Skin of body (tissue), 3 donors: ENCODE results near the gene NBEAL1. TPM values are rescaled to one million over a fixed set of nuclear protein-coding genes. Genes with fewer than 3 reads are reported as not detected.
A peak's percentile ranks its signal among the peaks of the same experiment; 100 is the strongest.
"Not testable (repeated sequence)": the region's sequence is repeated elsewhere in the genome, so short reads cannot be mapped to it uniquely, and the experiment has no call there.

Experiments
- DNase-seq: peaks from one replicate; lab custom pipeline; 2025; lab: John Stamatoyannopoulos, UW
- small RNA-seq: library from RNA; depleted of rRNA; stranded (forward); fragments of <200 nt; gene quantifications from one replicate; pipeline ENCODE3, GENCODE V24; 2014; ENCODE audit warnings: low replicate concordance
- total RNA-seq: library from RNA; depleted of rRNA; stranded (reverse); fragments of >200 nt; gene quantifications from one replicate; pipeline ENCODE4 v1.2.3, GENCODE V29; 2014

Gene NBEAL1
- total RNA-seq, 1 donor from 2014 or later = 38.8 TPM

- no peak for DNase-seq
Measured at GRCh38 chr2:203225423-203226039, 210.9 kb downstream of the NBEAL1 start.

GRCh38 chr2:203229674-203230073 lies 215.0 kb downstream of the NBEAL1 start:
- not testable (repeated sequence) for DNase-seq

- no peak for DNase-seq
Measured at GRCh38 chr2:203237346-203238238, 222.9 kb downstream of the NBEAL1 start.

DNA sequence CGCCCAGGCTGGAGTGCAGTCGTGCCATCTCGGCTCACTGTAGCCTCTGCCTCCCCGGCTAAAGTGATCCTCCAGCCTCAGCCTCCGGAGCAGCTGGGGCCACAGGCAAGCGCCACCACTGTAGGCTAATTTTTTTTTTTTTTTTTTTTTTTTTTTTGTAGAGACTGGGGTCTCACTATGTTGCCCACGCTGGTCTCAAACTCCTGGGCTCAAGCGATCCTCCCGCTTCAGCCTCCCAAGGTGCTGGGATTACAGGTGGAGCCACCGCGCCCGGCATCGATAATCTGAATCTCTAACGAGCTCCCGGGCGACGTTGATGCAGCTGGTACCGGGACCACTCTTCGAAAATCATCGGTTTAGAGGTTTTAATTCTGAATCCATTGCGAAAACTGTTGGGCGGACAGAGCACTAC lies 223.6 kb downstream of the NBEAL1 start:
- no peak for DNase-seq

DNA sequence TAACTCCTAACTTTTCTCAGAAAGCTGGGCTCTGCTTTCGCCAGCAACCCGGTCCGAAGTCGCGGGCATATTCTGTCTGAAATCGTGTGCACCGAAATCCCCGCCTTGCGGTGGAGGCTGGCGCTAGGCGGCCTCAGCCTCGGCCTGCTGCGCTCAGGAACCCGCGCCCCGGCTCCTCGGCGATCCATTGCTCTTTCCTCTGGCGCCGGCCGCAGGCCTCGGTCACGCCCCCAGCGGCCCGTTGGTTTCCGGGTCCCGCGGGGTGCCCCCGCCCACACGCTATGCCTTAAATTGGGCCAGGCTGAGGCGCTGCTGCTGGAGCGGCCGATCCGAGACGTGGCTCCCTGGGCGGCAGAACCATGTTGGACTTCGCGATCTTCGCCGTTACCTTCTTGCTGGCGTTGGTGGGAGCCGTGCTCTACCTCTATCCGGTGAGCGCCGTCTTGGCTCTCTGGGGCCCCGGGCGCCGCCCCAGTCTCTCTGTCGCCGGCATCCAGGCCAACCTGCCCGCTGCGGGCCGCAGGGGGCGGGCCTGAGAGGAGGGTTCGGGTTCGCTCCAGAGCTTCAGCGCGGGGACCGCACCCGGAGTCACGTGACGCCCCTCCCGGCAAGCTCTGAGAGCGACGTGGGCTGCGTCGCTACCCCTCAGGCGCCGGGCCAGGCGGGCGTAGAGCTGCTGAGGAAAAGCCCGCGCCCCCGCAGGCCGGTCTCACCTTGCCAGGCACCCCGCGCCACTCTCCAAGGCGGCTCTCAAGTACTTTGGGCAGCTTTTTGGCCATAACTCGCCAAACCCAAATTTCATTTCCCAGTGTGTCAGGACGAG lies 224.2 kb downstream of the NBEAL1 start, which contains the start of gene CYP20A1:
CYP20A1 (plus strand) TSS at position 315 of the 823 bp plus-strand sequence; CDS start at position 360, 45 bp downstream.
- DNase-seq = peak; percentile 98

GRCh38 chr2:203240491-203240890 lies 225.8 kb downstream of the NBEAL1 start:
- no peak for DNase-seq

DNA sequence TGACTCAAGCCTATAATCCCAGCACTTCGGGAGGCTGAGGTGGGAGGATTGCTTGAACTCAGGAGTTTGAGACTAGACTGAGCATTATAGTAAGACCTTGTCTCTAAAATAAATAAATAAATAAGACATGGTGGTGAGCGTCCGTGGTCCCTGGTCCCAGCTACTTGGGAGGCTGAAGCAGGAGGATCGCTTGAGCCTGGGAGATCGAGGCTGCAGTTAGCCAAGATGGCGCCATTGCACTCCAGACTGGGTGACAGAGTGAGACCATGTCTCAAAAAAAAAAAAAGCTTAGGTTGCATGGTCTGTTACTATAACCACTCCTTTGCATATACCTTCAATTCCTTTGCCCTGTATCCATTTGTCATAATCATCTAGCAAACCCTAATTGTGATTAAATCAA lies 227.8 kb downstream of the NBEAL1 start:
- DNase-seq = no peak

- DNase-seq = no peak
Measured at GRCh38 chr2:203246646-203247045, 232.0 kb downstream of the NBEAL1 start.

DNA sequence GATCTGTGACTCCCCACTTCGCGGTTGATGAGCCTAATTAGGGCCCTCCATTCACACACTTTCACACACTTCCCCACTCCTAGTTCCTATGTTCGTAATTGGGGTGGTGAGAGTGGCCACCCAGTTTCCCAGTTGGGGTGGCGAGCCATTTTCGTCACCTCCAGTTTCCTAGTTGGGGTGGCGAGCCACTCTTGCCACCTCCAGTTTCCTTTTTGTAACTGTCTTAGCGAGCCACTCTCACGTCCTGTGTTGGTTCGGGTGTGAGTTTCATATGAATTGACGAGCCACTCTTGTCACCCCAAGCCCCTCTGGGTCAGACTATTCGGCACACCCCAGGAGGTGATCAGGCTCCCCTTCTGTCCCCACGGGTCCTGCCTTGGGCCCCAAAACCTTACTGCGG lies 238.1 kb downstream of the NBEAL1 start:
- DNase-seq = no peak

GRCh38 chr2:203253422-203254095 lies 238.9 kb downstream of the NBEAL1 start:
- DNase-seq = not testable (repeated sequence)

DNA sequence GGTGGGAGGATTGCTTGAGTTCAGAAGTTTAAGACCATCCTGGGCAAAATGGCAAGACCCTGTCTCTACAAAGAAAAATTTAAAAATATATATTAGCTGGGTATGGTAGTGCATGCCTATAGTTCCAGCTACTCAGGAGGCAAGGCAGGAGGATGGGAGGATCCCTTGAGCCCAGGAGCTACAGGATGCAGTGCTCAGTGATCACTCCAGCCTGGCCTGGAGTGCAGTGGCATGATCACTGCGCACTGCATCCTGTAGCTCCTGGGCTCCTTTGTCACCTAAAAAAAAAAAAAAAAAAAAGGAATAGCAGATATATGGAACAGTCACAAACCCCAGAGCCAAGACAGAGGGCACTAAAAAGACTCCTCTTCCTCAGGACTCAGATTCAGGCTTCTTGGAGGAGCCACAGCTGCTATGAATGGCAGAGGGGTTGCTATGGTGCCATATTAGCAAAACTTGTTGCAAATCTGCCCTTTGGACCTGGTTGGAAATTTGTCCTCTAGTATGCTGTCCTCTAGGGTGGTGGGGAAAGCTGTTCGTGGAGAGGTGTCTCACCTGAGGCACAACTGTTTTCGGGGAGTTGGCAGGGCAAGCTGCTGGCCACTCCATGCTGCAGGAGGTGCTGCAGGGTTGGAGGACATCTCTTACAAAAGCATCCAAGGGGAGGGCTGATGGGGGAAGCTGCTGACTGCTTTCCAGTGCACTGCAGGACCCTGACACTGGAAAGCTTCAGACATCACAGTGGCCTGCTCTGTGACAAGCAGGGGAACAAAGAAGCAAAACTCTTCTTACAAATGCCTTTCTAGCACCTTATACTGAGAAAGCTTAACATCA lies 246.9 kb downstream of the NBEAL1 start:
- DNase-seq = no peak

Small RNA genes lying within 50 kb of the gene (small RNA-seq; reads per million reads assigned to genes)
- gene AC010900.2 = not detected
- not detected for gene RF00408
- not detected for gene RN7SL670P

Other genes with a start within 250 kb of the NBEAL1 start
- gene ICA1L, start 143.1 kb upstream of the NBEAL1 start, total RNA-seq = 13.5 TPM
- 27.4 TPM for gene WDR12, start 103.2 kb upstream of the NBEAL1 start, total RNA-seq
- gene CARF, start 102.6 kb upstream of the NBEAL1 start, total RNA-seq = 12.3 TPM
- 26.2 TPM for gene CYP20A1, start 224.1 kb downstream of the NBEAL1 start, total RNA-seq